HG02852 (cell line): ENCODE results near the gene FANCG.

ENCODE experiments used
- ATAC-seq: cut with Tn5 transposase; IDR thresholded peaks from one replicate; pipeline ENCODE4 v1.9.1; 2021; ENCODE audit warnings: mild to moderate bottlenecking, moderate library complexity; ENCODE audit not compliant: unreplicated experiment

FANCG gene

DNA sequence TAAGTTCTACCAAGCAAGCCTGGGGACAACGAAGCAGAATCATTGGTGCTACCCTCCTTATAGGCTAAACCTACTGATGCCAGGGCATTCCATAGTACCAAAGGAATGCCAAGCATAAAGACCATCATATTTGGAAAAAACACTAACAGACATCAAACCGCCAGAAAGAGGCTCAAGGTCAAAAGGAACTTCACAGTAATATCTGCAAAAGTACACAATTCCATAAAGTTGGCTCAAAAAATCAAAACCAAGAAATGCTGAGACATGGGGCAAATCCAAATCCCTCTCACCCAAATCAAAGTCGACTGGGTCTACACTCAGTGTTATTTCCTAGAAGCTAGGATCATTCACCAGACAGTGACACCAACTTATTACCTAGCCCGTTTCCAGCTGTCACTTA is 10.7 kb downstream of the FANCG start:
- ATAC-seq = no peak

DNA sequence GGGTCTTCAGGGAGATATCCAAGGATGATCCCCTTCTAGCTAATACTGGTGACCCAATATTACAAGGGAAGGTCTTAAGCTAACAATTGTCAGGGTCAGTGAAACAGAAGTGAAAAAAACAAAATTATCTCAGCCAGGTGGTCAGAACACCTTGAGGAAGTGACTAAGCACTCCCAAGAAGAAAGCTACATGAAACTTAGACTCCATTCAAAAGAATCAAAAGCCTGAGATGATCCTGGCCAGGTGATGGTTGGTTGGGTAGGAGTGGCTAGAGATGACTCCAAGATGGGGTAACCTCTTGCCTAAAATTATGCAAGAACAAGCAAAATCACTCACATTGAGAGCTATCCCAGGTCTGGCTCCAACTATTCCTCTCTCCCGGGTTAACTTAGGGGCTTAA is 12.7 kb downstream of the FANCG start:
- ATAC-seq = no peak

DNA sequence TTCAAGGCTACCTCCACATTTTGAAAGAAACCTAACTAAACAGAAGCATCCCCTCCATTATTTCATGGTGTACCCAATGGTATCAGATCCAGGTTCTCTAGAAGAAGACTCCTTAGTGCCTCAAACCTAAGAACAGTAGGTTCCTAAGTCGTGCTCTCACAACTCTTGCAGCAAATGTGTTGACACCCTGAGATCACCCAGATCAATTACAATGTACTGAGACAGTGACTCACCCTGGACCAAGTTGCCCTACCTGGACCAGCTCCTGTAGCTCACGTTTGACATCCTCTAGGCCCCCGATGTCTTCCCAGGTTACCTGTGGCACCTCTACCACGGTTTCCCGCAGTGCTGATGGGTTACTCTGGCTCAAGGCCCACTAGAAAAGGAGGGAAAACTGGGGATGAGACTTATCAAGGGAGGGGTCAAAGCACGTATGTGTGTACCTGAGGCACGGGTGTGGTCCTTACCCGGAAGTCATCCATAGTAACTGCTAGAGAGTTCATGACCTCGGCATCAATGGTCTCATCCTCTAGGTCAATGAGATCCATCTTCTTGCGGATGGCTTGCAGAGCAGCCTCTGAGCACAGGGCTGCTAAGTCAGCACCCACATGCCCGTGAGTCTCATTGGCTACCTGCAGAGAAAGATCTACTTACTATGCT is 19.1 kb downstream of the FANCG start:
- no peak for ATAC-seq

DNA sequence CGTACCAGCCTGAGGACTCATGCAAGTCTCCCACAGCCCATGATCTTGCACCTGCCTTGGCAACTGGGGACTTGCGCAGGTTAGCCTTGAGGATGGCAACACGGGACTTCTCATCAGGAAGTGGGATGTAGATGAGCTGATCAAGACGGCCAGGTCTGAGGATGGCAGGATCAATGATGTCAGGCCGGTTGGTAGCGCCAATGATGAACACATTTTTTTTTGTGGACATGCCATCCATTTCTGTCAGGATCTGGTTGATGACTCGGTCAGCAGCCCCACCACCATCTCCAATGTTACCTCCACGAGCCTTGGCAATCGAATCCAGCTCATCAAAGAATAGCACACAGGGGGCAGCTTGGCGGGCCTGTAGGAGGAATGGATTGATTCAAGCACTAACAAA is 20.3 kb downstream of the FANCG start:
- ATAC-seq = no peak

DNA sequence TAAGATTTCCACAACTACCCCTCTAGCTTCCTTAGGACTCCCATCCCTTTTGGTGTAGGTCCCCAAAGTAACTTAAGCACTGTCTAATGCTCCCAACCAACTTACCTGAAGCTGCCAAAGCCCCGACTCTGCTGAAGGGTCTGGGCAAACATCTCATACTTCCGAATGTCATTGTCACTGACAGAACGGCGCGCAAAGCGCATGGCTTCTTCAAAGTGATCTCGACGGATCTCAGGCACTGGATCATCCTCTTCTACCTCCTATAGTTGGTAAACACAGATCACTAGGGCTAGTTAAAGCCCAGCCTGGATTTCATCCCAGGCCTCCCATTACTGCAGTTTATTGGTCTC is 22.5 kb downstream of the FANCG start:
- no peak for ATAC-seq

DNA sequence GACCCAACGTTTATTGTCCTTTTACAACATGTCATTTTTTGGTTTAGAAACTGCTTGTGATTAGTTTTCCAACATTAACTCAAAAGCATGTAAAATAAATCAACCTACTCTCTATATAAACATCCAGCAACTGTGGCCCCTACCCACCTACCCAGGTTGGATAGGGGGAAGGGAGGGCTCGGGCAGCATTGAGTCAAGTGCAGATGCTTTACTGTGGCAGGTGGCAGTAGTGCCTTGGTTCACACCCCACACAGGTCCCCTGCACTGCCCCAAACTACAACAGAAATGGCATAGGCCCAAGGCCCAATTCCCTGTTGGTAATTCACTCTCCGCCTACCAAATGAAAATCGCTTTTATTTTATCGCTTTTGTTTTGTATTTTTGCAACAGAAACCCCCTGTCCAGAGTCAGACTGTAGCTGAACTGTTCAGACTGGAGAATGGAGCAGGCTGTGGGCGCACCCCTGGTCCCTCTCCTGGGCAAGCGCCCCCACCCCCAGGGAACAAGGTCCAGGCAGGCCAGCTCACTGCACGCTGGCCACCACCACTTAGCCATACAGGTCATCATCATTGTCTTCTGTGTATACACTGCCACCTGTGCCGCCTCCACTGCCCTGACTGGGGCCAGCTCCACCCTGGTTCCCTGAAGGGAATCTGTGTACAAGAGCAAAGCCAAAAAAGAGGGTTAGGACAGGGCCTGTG is 23.0 kb downstream of the FANCG start:
- no peak for ATAC-seq

DNA sequence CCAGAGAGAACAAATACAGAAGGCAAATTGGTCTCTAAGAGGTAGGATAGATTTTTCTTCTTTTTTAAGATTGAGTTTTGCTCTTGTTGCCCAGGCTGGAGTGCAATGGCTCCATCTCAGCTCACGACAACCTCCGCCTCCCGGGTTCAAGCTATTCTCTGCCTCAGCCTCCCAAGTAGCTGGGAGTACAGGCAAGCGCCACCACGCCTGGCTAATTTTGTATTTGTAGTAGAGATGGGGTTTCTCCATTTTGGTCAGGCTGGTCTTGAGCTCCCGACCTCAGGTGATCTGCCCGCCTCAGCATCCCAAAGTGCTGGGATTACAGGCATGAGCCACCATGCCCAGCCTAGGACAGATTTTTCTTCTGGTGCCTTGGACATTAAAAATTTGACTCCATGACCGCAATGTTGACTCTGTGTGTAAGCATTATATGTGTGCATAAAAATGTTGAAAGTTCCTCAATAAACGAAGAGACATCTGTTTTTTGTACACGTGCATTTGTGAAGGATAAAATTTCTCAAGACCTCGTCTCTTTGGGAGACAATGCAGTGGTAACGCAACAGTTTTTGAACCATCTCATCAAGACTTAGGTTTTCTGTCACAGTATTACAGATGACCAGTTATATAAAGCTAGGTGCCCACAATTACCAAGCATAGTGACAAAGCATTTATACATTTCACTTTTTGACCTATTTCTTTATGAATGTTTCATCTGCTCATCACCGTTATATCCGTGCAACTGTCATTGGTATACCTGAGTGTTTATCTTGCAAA is 24.7 kb downstream of the FANCG start:
- ATAC-seq = no peak

DNA sequence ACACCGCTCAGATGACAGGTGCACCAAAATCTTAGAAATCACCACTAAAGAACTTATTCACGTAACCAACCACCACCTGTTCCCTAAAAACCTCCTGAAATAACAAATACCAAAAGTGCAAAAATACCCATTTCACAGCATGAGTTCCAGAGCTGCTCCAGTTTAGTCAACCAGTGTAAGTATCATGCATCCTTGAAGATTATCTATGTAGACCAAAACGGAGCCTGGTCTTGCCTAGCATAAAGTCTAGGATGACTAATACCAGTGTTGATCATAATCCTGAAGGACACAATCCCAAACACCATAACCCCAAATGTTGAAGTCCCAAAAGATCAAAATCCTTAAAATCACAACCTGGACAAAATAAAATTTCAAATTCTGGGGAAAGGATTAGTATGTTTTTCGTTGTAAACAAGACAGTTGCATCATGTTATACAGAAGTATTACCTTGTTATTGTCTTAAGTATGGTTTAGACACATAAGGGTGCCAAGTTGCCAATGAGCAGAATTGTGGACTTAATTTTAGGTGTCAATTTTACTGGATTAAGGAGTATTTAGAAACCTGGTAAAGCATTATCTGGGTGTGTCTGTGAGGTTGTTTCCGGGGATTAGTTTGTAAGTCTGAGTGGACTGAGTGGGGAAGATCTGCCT is 25.4 kb downstream of the FANCG start:
- ATAC-seq = no peak

DNA sequence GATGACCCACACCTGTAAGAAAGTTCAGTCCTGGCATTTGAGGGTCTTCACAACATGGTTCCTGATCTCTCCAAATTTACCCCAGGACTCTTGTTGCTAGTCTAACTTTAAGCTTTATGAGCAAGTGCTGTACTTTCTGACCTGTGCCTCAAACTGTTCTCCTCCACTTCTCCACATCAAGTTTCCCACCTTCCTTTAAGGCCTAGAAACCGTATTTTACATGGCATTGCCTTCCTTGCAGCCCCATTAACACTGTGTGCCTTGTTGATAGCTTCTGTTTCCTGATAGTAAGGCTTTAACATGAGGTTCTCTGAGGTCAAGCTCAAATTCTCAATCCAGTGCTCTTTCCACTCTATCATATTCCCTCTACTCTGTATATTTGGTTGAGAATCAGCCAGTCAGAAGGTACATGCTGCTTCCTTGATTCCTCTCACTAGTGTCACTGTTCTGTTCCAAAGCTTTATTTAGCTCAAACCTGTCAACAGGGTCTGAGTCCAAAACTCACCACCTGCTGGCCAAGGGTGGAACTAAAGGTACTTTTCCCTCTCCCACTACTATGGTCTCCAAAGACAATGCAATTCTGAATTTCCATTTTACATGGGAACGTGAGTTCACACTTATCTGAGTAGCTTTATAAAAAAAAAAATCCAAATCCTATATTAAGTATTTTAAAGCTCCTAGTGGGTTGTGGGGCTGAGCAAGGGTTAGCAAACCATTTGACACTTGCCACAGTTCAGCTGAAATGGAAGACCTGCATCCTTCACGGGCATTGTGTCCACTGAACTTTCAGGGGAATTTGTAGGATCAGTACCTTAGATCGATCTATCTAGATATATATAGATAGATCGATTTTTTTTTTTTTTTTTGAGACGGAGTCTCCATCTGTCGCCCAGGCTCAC is 28.4 kb downstream of the FANCG start:
- no peak for ATAC-seq

DNA sequence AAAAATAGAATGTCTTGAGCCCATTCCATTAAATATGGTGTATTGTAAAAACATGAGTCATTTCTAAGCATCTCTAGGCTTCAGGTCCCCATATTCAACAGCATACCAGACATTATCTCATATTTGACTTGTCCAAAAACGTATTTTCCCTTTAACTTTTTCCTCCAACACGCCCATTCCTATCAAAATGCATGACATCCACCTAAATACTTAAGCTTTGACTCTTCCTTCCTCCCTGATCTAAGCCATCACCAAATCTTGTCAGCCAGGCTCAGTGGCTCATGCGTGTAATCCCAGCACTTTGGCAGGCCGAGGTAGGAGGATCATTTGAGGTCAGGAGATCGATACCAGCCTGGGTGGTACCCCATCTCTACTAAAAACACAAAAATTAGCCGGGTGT is 31.2 kb downstream of the FANCG start:
- no peak for ATAC-seq

DNA sequence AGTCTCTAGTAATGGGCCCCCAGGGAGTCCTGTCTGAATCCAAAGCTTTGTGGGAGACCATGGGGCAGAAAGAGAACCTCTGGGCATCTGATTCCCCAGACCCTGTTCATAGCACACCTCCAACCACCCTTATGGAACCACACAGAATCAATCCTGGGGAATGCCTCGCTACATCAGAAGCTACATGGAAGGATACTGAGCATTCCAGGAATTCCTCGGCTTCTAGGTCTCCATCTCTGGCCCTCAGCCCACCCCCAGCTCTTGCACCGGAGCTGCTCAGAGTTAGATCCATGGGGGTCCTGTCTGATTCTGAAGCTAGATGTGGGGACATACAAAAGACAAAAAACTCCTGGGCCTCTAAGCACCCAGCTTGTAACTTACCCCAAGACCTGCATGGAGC is 35.7 kb downstream of the FANCG start:
- no peak for ATAC-seq

DNA sequence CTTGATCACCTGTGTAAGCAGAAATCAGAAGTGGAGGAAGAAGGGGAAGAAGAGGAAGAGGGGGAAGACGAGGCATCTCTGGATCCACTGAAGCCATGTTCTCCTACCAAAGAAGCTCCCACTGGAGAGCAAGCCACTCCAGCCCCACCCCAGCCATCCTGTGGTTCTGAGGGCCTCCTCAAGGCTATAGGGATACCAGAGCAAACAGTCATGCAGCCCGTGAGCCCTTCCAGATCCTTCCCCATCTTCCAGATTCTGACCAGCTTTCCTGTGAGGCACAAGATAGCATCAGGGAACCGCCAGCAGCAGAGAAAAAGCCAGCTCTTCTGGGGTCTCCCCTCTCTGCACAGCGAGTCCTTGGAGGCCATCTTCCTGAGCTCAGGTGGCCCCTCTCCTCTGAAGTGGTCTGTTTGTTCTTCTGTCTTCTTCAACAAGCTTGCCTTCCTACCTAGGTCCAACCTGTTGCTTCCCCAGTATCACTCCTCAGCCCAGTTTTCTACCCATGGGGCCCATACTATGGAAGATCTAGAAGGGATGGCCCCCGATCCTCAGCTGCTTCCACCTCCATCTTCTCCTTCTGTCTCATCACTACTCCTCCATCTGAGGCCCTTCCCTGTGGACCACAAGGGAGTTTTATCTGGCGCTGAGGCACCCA is 36.7 kb downstream of the FANCG start:
- no peak for ATAC-seq

DNA sequence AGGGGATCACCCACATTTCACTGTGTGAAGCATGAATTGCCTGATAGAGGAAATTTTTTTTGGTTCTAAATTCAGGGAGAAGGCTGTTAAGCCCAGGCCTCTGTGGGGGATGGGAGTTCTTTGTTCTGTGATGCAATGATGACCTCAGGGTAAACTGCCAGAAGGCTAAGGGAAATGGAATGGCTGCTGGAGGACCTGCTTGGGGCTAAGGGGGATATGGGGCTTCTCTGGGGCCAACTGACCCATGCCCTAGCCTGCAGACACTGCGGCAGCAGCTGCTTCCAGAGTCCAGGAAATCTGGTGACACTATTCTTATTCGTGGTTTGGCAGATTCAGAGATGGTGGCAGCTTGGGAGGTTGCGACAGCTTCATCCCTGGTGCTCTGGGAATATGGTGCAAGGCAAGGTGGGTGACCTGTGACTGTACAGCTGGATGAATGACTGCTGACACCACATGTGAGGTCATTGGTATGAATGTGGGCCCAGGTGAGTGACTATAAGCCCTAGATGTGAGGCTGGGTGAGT is 37.6 kb downstream of the FANCG start:
- ATAC-seq = no peak

DNA sequence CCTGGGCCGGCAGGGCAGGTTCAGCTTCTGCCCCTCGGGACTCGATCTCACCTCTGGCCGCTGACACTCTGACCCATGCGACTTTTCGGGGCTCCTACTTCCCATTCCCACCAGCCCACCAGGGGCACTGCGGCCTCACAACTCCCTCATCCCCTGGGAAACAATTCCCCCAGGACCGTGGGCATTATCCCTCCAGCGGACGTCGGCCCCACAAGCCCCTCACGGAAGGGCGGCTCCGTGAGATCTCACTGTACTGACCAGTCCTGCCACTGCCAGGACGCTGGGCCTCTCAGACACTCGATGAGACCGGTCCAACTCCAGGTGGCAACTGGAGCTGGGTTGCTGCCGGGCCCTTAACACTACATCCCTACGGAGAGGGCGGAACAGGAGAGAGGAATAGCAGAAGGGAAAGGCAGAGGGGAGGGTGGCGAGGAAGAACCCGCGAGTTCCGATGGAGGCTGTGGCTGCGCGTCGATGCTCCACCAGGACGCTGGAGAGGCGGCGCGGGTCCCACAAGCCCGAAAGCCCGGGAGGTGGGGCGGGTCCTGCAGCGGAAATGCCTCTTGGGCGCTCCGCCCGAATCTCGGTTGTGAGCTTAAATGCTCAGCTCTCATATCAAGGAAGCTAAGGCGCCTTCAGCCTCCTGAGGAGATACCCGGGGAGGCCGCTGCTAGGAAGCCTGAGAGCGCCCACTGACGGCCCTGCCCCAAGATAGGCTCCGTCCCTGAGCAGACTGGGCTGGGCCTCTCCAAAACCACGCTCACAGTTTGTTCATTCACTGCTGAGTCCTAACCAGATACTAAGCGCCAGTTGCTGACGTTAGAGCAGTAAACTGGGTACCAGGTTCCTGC is 43.7 kb downstream of the FANCG start:
- no peak for ATAC-seq

DNA sequence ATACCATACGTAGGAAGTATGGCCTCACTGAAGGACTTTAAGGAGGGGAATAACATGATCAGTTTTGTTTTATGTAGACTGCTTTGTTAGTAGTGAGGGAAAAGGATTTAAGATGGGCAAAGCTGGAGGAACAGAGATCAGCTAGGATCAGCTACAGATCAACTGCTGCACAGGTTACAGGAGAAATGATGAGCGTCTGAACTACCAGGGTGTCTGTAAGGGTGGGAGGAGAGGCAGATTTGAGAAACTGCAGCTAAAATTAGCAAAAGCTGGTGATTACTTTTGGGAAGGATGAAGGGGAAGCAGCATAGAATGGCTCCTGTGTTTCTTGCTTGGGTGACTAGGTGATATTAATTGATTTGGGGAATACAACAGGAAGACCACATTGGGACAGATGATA is 46.6 kb downstream of the FANCG start:
- no peak for ATAC-seq

DNA sequence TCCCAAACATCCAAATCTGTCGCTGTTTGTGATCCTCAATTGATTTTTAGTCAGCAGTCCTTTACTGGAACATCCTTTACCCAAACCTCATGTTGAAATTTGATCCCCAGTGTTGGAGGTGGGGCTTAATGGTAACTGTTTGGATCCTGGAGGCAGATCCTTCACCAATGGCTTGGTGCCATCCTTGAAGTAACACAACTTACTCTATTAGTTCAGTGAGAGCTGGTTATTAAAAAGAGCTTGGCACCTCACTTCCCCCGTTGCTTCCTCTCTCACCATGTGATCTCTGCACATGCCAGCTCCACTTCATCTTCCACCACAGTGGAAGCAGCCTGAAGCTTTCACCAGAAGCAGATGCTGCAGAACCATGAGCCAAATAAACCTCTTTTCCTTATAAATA is 49.9 kb downstream of the FANCG start:
- ATAC-seq = no peak

DNA sequence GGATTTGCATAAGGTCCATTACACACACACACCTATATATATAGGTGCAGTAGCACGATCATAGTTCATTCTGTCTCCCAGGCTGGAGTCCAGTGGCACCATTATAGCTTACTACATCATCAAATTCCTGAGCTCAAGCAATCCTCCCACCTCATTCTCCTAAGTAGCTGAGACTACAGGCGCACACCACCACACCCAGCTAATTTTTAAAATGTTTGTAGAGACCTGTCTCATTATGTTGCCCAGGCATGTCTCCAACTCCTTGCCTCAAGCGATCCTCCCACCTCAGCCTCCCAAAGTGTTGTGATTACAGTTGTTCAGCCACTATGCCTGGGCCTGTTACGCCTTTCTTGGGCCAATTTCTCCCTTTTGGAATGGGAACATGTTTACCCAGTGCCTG is 50.5 kb downstream of the FANCG start:
- ATAC-seq = no peak

DNA sequence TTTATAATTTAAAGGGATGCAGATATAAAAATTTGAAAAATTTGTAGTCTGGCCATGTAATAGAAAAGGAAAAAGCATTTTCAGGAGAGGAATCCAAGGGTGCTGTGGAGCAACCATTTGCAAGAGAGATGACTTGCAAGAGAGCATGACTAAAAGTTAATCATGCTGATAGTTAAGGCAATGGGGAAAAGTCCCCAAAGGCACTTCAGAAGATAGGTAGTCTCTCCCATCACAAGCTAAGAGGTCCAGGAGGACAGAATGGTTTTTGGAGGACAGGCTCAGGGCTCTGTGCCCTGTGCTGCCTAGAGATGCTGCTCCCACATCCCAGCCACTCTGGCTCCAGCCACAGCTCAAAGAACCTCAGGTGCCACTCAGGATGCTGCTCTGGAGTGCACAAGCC is 51.4 kb downstream of the FANCG start:
- no peak for ATAC-seq

DNA sequence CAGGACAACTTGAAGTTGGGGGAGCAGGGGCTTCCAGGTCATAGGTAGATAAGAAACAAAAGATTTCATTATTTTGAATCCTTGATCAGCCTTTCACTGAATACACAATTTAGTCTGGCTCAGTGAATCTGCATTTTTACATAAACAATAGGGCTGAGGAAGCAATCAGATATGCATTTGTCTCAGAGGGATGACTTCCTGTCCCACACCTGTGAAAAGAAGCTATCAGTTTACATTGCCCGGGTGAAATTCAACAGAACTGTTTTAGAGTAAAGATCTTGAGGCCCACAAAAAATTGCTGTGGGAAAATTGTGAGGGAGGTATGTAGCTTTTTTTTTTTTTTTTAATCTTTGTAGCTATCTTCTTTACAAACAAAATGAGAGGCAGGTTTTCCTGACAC is 51.9 kb downstream of the FANCG start:
- no peak for ATAC-seq
